HG02571 (cell line): ENCODE results near the gene PIAS3.

ENCODE experiments used
- ATAC-seq: cut with Tn5 transposase; IDR thresholded peaks from one replicate; pipeline ENCODE4 v1.9.1; 2021; ENCODE audit warnings: mild to moderate bottlenecking, moderate library complexity; ENCODE audit not compliant: unreplicated experiment

PIAS3 gene

DNA sequence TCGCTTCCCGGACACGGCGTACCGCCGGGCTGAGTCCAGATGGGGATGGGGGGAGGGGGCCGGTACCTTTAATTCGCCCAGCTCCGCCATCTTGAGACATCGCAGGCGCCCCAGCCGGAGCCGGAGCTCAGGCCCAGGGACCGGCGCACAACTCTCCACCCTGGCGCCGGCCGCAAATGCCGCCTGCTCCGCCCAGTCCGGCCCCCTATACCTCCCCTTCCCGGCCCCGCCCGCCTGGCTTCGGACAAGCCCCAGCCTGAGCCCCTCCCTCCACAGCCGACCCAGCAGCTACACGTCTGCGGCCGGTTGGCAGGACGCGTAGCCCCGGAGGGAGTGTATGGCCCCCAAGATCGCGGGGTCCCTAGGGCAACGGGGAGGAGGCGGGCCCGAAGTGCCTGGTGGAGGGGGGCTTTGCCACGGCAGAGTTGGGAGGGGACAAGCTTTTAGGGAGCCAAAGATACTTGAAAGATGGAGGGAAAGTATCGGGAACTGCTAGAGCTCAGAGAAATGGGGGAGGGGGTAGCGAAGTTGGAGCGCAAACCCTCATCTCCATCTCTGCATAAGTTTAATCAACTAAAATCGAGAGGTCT, at the start of gene PIAS3:
TSS of gene PIAS3 (minus strand) at position 181 of the 590 bp plus-strand sequence. CDS start at position 90, 91 bp downstream.
- ATAC-seq: peak; percentile 76

DNA sequence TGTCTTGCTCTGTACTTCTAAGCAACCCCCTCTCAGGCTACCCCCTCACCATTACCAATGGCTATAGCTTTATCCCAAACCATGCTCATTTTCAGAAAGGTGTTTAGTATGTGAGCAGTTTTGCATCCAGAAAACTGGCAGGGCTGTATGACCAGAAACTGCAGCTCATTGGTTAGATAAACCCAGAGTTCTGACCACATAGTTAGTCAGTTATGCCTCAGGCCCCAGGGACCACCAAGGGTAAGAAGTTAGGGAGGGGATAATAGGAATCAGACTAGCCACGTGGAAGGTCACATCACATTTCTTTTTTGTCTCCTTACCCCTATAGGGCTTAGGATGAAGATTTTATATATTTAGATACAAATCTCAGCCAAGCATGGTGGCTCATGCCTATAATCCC, 49.8 kb upstream of the PIAS3 start:
- ATAC-seq: no peak

- ATAC-seq: no peak
Measured at GRCh38 chr1:145906954-145907753, 48.3 kb upstream of the PIAS3 start.

- ATAC-seq: no peak
Measured at GRCh38 chr1:145901312-145902021, 42.6 kb upstream of the PIAS3 start.

DNA sequence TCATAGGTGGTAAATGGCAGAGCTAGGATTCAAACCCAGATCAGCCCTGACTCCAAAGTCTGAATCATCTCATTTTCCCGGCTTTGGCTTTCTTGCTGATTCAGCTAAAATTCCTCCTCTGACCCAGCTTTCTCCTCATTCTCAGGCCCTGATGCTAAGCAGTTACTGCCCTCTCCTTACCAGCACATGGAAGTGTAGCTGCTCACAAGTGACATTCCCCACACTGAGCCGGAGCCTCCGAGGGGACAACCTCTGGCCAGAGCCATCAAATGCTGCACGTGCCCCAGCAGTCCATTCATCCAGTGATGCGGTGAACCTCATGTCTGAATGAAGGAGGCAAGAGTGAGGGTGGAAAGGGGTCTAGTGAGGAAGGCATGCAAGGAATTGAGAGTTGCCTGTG, 39.9 kb upstream of the PIAS3 start:
- ATAC-seq: no peak

- no peak for ATAC-seq
Measured at GRCh38 chr1:145897969-145898368, 39.1 kb upstream of the PIAS3 start.

- no peak for ATAC-seq
Measured at GRCh38 chr1:145895471-145895870, 36.6 kb upstream of the PIAS3 start.

- no peak for ATAC-seq
Measured at GRCh38 chr1:145893306-145894055, 34.6 kb upstream of the PIAS3 start.

DNA sequence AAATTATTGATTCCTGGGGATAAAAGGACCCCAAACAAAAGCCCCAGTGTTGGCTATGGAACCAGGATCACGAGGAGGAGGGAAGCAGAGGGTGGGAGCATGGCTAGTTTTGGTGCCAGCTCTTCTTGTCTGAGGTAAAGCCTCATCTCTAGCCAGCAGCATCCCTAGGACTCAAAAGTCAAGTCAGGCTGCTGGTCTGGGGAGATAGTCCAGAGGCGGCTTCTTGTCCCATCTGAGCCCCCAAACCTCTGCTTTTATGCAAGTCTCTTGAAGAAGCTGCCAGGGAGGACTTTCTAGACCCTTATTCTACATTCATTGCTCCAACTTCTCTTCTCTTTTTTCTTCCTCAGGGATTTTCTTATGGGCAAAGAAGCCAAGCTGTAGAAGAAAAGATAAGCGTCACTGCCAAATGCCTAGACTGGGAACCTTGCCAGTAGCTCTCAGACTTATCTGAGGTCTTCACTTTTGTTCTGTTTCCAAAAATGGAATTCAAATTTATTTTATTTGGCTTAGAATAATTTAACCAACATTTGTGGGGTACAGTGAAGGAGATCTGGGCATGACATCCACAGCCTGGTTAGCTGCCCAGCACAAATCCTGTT, 33.7 kb upstream of the PIAS3 start:
- no peak for ATAC-seq

- ATAC-seq: no peak
Measured at GRCh38 chr1:145891587-145892485, 33.0 kb upstream of the PIAS3 start.

DNA sequence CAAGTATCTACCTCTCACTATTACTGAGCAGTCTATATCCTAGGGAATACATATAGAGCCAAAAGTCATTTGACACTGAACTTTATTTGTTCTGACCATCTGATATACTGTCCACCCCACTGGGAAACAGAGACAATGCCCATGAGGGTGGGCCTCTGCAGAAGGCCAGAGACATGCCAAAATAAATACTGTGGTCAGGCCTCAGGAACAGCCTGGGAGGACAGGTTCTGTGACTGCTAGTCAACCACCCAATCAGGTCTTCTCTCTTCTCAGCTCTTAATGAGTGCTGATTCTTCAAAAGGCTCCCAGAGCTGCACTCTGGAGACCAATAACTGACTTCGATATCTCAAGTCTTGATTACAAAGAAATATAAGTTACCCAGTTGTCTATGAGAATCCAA, 32.3 kb upstream of the PIAS3 start:
- no peak for ATAC-seq

DNA sequence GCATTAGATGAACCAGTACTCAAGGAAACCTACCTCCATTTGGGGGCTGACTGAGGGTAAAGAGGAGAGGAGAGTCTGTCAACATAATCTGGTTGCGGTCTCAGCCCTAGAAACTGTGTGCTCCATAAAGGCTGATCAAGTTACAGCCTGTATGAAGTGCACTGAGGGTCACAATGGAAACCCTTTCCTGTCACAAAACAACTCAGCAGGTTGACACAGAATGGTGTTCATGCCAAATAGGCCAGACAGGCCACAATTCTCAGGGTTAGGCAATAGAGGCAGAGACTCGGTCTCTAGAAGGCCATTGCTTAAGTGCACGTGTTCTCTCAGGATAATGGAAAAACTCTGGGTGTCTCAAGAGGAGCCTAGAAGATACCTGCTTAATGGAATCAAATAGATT, 30.8 kb upstream of the PIAS3 start:
- no peak for ATAC-seq

GRCh38 chr1:145887631-145888030, 28.8 kb upstream of the PIAS3 start:
- ATAC-seq: no peak

GRCh38 chr1:145886816-145887215, 27.9 kb upstream of the PIAS3 start:
- no peak for ATAC-seq

GRCh38 chr1:145886390-145886789, 27.5 kb upstream of the PIAS3 start:
- no peak for ATAC-seq

GRCh38 chr1:145885738-145886287, 26.9 kb upstream of the PIAS3 start, which contains the start of gene ANKRD35:
Gene ANKRD35 (minus strand): TSS chr1:145885866. CDS start chr1:145885758, 108 bp downstream.
- peak; percentile 99 for ATAC-seq

GRCh38 chr1:145884675-145885074, 25.8 kb upstream of the PIAS3 start:
- ATAC-seq: no peak

GRCh38 chr1:145879775-145880174, 20.9 kb upstream of the PIAS3 start:
- no peak for ATAC-seq

GRCh38 chr1:145878724-145879123, 19.8 kb upstream of the PIAS3 start:
- ATAC-seq: no peak
